PFSK-1 (cell line): ENCODE results near the gene NAALADL2.

ENCODE experiments used
- FOXP2 ChIP-seq: optimal IDR thresholded peaks from 2 replicates; pipeline ENCODE3; 2011; ENCODE audit warnings: borderline replicate concordance, control low read depth, inconsistent platforms; ENCODE audit not compliant: insufficient read depth; ENCODE audit errors: extremely low read length, extremely low read depth
- POLR2AphosphoS5 ChIP-seq: IDR thresholded peaks from 2 replicates; pipeline ENCODE4 v1.6.1; 2012; ENCODE audit warnings: low read depth, mild to moderate bottlenecking, control low read depth, low read length, moderate library complexity
- SIN3A ChIP-seq: IDR thresholded peaks from 2 replicates; pipeline ENCODE4 v1.6.1; 2012; ENCODE audit warnings: mild to moderate bottlenecking, low read length, moderate library complexity, borderline replicate concordance; ENCODE audit not compliant: insufficient read depth
- TAF1 ChIP-seq: IDR thresholded peaks from 2 replicates; pipeline ENCODE4 v1.6.1; 2012; ENCODE audit warnings: low read length, control low read depth, borderline replicate concordance; ENCODE audit not compliant: insufficient read depth
- TF ChIP-seq, protein P1 (sequence below), 2 experiments: IDR thresholded peaks; 2 replicates each; pipeline versions ENCODE4 v1.6.1 to v1.8.0; 2011 to 2012; ENCODE audit warnings: low read depth in 2 of 2, low read length in 2 of 2, control low read depth in 1 of 2, inconsistent platforms in 1 of 2, mild to moderate bottlenecking in 1 of 2, moderate library complexity in 1 of 2; ENCODE audit not compliant: insufficient read depth in 1 of 2

DNA sequence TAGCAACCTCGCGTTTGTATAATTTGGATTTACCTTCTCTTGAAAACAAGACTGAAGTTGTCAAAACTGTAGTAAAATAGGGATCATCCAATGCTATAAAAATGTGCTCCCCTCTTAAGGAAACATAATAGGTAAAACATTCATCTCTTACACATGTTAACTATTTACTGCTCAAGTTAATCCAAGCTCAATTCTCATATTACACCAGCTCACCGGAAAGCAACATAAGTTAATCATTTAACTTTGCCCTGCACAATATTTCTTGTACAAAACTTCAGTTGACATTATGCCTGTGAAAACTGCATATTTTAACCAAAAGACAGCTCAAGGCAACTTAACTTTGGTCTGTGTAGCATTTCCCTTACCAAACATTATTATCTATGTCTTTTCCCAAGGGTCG, 634.2 kb downstream of the NAALADL2 start:
- TF ChIP-seq POLR2AphosphoS5 = no peak
- no peak for TF ChIP-seq TAF1
- TF ChIP-seq, protein P1, sequence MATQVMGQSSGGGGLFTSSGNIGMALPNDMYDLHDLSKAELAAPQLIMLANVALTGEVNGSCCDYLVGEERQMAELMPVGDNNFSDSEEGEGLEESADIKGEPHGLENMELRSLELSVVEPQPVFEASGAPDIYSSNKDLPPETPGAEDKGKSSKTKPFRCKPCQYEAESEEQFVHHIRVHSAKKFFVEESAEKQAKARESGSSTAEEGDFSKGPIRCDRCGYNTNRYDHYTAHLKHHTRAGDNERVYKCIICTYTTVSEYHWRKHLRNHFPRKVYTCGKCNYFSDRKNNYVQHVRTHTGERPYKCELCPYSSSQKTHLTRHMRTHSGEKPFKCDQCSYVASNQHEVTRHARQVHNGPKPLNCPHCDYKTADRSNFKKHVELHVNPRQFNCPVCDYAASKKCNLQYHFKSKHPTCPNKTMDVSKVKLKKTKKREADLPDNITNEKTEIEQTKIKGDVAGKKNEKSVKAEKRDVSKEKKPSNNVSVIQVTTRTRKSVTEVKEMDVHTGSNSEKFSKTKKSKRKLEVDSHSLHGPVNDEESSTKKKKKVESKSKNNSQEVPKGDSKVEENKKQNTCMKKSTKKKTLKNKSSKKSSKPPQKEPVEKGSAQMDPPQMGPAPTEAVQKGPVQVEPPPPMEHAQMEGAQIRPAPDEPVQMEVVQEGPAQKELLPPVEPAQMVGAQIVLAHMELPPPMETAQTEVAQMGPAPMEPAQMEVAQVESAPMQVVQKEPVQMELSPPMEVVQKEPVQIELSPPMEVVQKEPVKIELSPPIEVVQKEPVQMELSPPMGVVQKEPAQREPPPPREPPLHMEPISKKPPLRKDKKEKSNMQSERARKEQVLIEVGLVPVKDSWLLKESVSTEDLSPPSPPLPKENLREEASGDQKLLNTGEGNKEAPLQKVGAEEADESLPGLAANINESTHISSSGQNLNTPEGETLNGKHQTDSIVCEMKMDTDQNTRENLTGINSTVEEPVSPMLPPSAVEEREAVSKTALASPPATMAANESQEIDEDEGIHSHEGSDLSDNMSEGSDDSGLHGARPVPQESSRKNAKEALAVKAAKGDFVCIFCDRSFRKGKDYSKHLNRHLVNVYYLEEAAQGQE (IDR thresholded peaks at IDR 0.05; ENCODE audit: insufficient read depth in 1 of 2, low read depth in 2 of 2, low read length in 2 of 2) = no peak
- TF ChIP-seq SIN3A = no peak
- no peak for TF ChIP-seq FOXP2
